ENCODE measurements around the gene SLCO1A2.

- TF ChIP-seq, protein P1, sequence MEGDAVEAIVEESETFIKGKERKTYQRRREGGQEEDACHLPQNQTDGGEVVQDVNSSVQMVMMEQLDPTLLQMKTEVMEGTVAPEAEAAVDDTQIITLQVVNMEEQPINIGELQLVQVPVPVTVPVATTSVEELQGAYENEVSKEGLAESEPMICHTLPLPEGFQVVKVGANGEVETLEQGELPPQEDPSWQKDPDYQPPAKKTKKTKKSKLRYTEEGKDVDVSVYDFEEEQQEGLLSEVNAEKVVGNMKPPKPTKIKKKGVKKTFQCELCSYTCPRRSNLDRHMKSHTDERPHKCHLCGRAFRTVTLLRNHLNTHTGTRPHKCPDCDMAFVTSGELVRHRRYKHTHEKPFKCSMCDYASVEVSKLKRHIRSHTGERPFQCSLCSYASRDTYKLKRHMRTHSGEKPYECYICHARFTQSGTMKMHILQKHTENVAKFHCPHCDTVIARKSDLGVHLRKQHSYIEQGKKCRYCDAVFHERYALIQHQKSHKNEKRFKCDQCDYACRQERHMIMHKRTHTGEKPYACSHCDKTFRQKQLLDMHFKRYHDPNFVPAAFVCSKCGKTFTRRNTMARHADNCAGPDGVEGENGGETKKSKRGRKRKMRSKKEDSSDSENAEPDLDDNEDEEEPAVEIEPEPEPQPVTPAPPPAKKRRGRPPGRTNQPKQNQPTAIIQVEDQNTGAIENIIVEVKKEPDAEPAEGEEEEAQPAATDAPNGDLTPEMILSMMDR (conservative IDR thresholded peaks at IDR 0.05), result no peak; the same call in 1 of the 2 replicates
- TF ChIP-seq ZFX (IDR thresholded peaks at IDR 0.05), result no peak
Measured at GRCh38 chr12:21308785-21309184, 25.9 kb downstream of the SLCO1A2 start.
